Body of pancreas (tissue), 4 donors: ENCODE measurements around the gene TMEM255B. TPM values are rescaled to one million over a fixed set of nuclear protein-coding genes. Genes with fewer than 3 reads are reported as not detected.

Experiments
- ATAC-seq: fragments of 150-250 bp; one replicate; pipeline ENCODE4 v1.9.1; 2016
- DNase-seq, 4 donors: peaks; one replicate each; pipeline ENCODE4 v3.0.0-alpha.2; 2019
- H3K27ac ChIP-seq, 4 donors: fragments of 200-600 bp; sonication (generic); 1 replicate in 3 of 4; 2 replicates in 1 of 4; pipeline versions ENCODE4 v1.5.1 to v1.6.1; 2016 to 2019; ENCODE audit warnings: mild to moderate bottlenecking in 1 of 4, mixed read lengths in 1 of 4, moderate library complexity in 1 of 4
- H3K27me3 ChIP-seq, 2 donors: fragments of 200-600 bp; sonication (generic); one replicate each; pipeline ENCODE4 v1.6.0; 2016; ENCODE audit warnings: mild to moderate bottlenecking in 1 of 2
- H3K36me3 ChIP-seq, 2 donors: fragments of 200-600 bp; sonication (generic); replicated peaks in 1 of 2; 2 replicates each; pipeline ENCODE4 v1.5.1; 2016; ENCODE audit warnings: low read depth in 2 of 2; ENCODE audit not compliant: insufficient read depth in 1 of 2
- H3K4me1 ChIP-seq: fragments of 200-600 bp; sonication (generic); one replicate; pipeline ENCODE4 v1.6.0; 2016
- H3K4me3 ChIP-seq, 2 donors: fragments of 200-600 bp; sonication (generic); 1 replicate in 1 of 2; 2 replicates in 1 of 2; pipeline ENCODE4 v1.5.1; 2016 to 2019
- H3K9me3 ChIP-seq, 3 donors: fragments of 200-600 bp; sonication (generic); 1 replicate in 2 of 3; 2 replicates in 1 of 3; pipeline ENCODE4 v1.5.1; 2016
- CTCF ChIP-seq, 7 experiments: fragments of 450-650 bp in 4 of 7; fragments of 200-600 bp in 3 of 7; sonication (generic) in 3 of 7; IDR thresholded peaks; one replicate each; pipeline ENCODE4 v1.5.1; 2016 to 2019; ENCODE audit warnings: antibody characterized with exemption in 7 of 7
- POLR2A ChIP-seq, 3 donors: fragments of 450-650 bp; IDR thresholded peaks; one replicate each; pipeline ENCODE4 v1.6.1; 2016; ENCODE audit warnings: antibody characterized with exemption in 3 of 3, mild to moderate bottlenecking in 2 of 3
- WGBS, 2 donors: methylation state at CpG; one replicate each; pipeline ENCODE4 v1.1.5; 2017; 5-methylcytosine and 5-hydroxymethylcytosine counted together
- intact Hi-C: fragments of 100-400 bp; cut with DNase I; formaldehyde crosslinking; loops from one replicate; pipeline ENCODE4 v1.15.1; 2023
- total RNA-seq, 2 donors: library from RNA; depleted of rRNA; stranded (reverse); fragments of >200 nt; gene quantifications; one replicate each; pipeline ENCODE4 v1.1.0, GENCODE V29; 2016

The TMEM255B gene
- total RNA-seq, 2 donors from 2014 or later = 1.0 to 4.6 TPM

- Histone ChIP-seq H3K4me1 (peaks cover 28% of the 10 kb centered on the region), H3K27ac (no peak overlapping the region)
- DNase-seq = no peak
Measured at GRCh38 chr13:113818700-113819295, 59.8 kb downstream of the TMEM255B start.

GRCh38 chr13:113819341-113819730 lies 60.3 kb downstream of the TMEM255B start:
- 68 to 75% methylated on average over 8 to 13 of the region's 13 CpGs for WGBS, 2 donors
- ATAC-seq (no peak), DNase-seq (no peak)
- H3K27ac ChIP-seq = no peak overlapping the region
- peaks cover 23% of the 10 kb centered on the region for H3K4me1 ChIP-seq
- no peaks in the 10 kb centered on the region for H3K27me3 ChIP-seq
- peaks cover 4% of the 10 kb centered on the region in 2 donors for H3K36me3 ChIP-seq
- no peak overlapping the region for H3K4me3 ChIP-seq
- intact Hi-C loops = no loop called here
- no peaks in the 10 kb centered on the region for H3K9me3 ChIP-seq
- TF ChIP-seq CTCF (IDR thresholded peaks at IDR 0.05) (no peak), POLR2A (IDR thresholded peaks at IDR 0.05) (no peak)

More at GRCh38 chr13:113818700-113819295, 59.8 kb downstream of the TMEM255B start:
- intact Hi-C loops = no loop called here
- ATAC-seq = no peak
- Histone ChIP-seq H3K36me3 (peaks cover 4% of the 10 kb centered on the region in 2 donors), H3K9me3 (no peaks in the 10 kb centered on the region), H3K4me3 (no peak overlapping the region), H3K27me3 (no peaks in the 10 kb centered on the region)
- WGBS, 2 donors = 30 to 91% methylated on average over 2 to 22 of the region's 26 CpGs
- no peak for TF ChIP-seq POLR2A (IDR thresholded peaks at IDR 0.05)
- TF ChIP-seq CTCF (IDR thresholded peaks at IDR 0.05) = no peak

GRCh38 chr13:113819731-113820715 lies 61.0 kb downstream of the TMEM255B start:
- peak overlapping the region in 1 of 4 donors; percentile 34 for H3K27ac ChIP-seq
- DNase-seq = no peak
- no peak overlapping the region for H3K4me3 ChIP-seq

More at GRCh38 chr13:113819731-113820715, 61.0 kb downstream of the TMEM255B start:
- Histone ChIP-seq H3K36me3 (peaks cover 4% of the 10 kb centered on the region in 2 donors), H3K9me3 (no peaks in the 10 kb centered on the region), H3K4me1 (peaks cover 18% of the 10 kb centered on the region), H3K27me3 (no peaks in the 10 kb centered on the region)
- no peak for ATAC-seq
- no peak for TF ChIP-seq CTCF (IDR thresholded peaks at IDR 0.05)
- no peak for TF ChIP-seq POLR2A (IDR thresholded peaks at IDR 0.05)
- intact Hi-C loops = no loop called here
- WGBS, 2 donors = 84 to 89% methylated on average over 22 to 52 of the region's 52 CpGs
